Stimulated activated CD8-positive, alpha-beta memory T cell treated with anti-CD3 and anti-CD28 coated beads, Interleukin-15, amount 100 ng/mL, for 48 hours (primary cell): ENCODE data around the gene MAPK8IP1.

Experiments used
- DNase-seq, 2 donors: peaks; one replicate each; pipeline ENCODE4 v3.0.0-alpha.2; 2020; ENCODE audit warnings: low read depth in 2 of 2

The MAPK8IP1 gene

DNA sequence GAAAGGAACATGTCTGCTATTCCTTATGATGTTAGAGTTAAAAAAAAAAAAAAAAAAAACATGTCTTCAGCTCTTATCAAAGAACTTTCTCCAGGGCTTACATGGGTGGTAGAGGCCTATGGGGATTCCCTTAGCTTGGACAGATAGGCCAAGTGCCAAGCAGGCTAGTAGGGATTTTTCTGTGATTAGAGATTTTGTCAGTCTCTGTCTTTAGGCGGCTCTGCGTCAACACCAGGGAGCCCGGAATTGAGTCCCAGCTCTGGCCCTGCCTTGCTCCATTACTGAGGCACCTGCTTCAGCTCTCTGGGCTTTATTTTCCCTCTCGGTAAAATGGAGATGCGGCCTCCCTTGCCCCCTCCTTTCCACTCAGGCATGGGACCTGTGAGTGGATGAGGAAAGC lies 25.1 kb upstream of the MAPK8IP1 start:
- no peak for DNase-seq

DNA sequence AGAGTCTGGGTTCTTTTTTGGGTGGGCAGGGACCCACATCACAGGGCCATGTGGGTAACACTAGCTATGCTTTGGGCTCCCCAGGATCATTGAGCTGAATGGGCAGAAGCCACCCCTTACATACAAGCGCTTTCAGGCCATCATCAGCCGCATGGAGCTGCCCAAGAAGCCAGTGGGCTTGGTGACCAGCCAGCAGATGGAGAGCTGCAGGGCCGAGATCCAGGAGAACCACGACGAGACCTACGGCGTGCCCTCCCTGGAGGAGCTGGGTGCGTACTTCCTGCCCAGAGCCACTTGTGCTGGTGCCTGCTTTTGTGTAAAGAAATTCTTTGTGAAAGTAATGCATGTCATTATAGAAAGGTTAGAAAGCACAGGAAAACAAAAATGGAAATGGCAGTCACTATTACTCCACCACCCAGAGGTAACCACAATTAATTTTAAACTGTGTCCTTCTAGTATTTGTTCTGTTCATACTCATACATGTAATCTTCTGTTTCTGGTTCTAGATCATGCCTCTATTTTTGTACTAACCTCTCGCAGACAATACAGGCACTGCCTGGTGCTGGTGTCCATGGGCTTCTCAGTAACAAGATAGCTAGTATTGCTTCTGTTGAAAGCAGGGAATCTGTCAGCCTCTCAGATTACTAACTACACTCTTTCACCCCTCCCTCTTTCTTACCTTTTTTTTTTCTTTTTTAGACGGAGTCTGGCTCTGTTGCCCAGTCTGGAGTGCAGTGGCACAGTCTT lies 24.5 kb upstream of the MAPK8IP1 start:
- DNase-seq, result no peak

DNA sequence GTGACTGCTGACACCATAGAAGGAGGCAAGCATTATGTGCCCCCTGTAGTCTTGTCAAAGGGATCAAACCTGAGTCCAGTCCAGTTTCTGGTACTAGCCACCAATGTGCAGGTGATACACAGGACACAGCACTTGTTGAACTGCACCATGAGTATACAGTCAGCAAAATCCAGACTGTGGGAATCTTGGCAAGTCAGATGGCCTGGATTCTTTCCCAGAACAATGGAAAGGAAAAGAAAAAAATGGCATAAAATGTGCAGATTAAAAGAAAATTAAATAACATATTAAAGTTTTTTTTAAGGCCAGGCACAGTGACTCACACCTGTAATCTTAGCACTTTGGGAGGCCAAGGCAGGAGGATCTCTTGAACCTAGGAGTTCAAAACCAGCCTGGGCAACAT lies 21.4 kb upstream of the MAPK8IP1 start:
- DNase-seq, result no peak

DNA sequence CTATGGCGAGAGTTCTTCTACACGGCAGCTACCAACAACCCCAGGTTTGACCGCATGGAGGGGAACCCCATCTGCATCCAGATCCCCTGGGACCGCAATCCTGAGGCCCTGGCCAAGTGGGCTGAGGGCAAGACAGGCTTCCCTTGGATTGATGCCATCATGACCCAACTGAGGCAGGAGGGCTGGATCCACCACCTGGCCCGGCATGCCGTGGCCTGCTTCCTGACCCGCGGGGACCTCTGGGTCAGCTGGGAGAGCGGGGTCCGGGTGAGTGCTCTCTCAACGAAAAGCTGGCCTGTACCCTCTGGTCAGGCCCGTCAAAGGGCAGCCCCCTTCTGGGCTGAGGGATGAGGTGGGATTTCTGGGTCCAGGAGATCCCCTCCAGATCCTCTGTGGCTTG lies 15.9 kb upstream of the MAPK8IP1 start:
- no peak for DNase-seq

DNA sequence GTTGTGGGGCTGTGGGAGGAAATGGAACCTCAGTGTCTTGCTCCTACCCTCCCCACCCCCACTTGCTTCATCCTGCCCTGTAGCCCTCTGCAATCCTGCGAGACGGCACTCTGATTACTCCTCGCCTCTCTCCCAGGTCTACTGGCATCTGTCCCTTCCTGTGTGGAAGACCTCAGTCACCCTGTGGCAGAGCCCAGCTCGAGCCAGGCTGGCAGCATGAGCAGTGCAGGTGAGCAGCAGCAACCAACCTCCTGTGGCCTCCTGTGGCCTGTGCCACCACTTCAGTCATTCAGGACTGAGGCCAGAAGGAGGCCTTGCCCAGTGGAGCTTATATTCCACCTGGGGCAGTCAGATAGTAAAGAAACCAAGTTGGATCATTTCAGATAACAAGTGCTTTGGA lies 14.7 kb upstream of the MAPK8IP1 start:
- no peak for DNase-seq

DNA sequence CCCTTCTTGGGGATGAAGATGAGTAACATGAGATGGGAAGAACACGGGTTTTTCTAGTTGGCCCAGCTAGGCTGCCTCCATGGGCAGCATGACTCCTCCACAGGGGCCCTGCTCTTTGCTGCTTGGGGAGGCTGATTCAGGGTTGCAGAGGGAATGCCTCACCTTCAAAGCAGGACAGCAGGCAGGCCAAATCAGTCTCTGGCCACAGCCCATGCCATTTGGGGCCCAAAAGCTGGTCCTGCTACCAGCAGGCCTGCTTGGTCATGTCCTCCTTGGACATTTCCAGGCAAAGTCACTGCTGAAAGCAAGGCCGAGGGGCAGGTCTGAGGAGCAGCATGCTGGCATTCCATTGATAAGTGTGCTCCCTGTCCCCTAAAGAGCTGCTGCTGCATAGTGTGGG lies 13.8 kb upstream of the MAPK8IP1 start:
- no peak for DNase-seq

DNA sequence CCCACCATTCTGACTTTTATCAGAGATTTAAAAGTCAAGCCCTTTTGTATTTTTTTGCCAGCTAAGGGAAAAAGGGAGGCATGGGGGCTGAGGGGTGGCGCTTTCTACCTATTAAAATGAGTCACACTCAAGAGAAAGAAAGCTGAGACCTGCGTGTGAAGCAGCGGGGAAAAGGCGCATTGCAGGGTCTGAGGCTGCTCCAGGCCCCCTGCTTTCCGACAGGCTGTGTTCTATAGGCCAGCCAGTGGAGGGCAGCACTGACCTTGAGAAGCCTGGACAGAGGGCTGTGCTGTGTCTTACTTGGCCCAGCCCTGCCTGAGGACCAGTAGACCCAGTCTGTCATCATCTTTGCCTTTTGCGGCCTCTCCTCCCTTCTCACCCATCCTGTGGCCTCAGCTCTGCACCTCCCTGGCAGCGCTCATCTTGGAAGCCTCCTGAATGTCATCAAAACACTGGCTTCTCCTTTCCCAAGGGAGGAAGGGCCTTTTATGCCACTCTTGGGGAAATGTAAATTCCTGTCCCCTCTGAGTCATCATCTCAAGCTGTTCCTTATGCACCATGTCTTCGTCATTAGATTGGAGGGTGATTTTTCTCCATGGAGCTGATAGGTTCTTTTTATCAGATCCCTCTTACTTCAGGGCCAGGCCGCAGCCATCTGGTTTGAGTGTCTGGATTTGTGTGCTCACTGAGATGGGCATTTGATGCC lies 12.6 kb upstream of the MAPK8IP1 start:
- peak; percentile 10 to 19 for DNase-seq

DNA sequence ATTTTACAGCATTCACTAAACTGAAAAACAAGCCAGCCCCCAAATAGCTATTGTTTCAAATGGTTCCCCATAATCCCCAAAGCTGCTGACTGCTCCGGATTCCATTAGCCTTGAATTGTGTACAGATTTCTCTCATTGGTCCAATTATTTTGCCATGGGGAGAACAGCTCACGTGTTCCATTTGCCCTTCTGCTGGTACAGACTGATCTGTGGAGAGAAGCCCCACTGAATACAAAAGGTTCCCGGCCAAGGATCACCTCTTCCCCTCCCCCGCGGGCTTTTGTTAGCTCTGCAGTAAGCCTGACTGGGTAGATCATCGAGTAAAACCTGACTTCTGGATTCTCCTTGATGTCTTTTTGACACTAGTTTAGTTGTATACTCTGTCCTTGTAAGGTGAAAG lies 9.1 kb upstream of the MAPK8IP1 start:
- DNase-seq, result no peak

DNA sequence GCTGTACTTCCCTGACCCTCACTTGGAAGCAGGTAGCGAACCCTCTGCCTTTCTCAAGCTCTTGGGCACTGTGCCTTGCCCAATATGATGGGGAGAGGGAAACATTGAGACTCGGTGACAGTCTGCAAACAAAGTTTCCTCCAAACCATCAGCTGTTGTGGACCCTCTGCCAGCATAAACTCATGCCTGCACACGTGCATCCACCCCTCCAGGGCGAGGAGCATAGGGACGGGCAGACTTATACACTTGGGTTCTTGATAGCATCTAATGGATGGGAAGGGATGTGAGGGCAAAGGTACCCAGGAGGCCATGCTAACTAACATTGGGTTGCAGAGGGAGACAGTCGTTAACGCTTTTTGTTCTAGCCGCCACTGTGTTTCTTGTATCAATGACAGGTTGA lies 8.2 kb upstream of the MAPK8IP1 start:
- no peak for DNase-seq

DNA sequence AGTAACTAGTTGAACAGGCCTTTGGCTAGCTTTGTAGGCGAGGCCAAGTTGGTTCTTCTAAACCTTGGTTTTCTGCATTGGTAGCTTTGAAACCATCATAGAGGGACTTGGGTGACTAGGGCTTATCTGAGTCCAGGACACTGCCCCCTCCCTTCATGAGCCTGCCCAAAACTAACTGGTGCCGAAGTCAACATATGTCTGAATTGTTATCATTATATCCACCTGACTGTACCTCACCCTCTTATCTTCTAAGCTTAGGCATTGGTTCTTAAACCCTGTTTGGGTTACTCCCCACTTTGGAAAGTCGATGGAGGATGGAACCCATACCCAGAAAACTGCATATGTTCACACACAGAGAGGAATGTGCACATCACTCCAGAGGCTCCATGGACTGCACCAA lies 7.6 kb upstream of the MAPK8IP1 start:
- no peak for DNase-seq

DNA sequence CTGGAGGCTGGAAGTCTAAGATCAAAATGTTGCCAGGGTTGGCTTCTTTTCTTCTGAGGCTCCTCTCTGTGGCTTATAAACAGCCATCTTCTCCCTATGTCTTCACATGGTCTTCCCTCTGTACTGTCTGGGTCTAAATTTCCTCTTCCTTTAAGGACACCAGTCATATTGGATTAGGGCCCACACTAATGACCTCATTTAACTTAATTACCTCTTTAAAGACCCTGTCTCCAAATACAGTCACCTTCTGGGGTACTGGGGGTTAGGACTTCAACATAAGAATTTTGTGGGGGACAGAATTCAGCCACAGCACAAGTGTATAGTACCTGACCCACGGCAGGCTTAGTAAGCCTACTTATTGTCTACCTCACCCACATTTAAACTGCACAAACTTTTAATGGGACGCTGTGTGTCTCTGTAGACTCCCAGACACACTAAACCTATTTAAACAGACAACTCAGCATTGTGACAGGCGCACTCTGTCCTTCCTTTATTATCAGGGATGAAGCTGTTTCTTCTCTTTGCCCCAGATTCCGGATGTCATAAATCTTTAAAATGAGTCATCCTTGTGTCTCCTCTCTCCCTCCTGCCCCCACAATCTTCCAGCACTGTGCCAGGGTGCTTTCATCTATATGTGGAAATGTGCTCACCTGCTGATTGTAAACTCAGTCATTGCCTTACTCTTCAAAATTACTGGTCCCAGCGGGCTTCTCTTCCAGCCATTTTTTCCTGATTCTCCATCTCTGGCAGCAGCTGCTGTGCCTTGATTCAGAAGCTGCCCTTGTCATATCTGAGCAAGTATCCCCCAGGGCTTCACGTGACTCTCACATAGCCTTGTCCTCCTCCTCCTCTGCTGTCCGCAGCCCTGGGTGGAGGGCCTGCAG lies 5.4 kb upstream of the MAPK8IP1 start:
- DNase-seq, result no peak

DNA sequence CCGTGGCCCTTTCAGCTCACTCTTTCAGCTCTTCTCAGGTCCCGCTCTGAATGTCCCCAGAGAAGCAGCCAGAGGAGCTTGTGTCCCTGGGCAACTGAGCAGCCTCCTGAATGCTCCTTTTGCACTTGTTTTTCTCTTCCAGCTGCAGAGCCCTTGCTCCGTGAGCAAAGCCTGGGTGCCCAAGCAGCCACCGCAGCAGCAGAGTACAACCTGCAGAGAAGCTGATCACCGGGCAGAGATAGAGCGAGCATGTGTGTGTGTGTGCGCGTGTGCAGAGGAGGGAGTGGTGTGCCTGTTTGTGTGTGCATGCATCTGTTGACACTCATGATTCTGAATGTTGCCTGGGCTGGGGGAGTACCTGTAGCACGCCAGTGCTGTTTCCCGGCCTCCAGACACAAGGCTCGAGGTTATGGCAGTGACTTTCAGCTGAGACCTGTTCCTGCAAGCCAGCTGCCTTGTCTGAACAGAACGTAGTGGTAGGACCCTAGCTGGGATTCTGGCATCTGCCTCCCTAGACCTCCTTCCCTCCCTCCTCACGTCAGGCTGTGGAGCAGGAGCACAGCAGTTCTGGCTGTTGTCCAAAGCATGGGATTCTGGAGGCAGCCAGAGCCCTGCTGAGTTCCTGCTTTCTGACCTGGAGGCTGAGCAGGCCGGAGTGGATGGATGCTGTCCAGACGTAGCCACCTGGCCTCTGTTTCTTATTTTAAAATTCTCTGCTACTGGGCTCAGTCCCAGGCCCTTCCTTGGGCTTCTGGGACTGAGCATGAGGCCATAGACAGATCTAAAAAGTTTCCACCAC lies 4.5 kb upstream of the MAPK8IP1 start:
- no peak for DNase-seq

DNA sequence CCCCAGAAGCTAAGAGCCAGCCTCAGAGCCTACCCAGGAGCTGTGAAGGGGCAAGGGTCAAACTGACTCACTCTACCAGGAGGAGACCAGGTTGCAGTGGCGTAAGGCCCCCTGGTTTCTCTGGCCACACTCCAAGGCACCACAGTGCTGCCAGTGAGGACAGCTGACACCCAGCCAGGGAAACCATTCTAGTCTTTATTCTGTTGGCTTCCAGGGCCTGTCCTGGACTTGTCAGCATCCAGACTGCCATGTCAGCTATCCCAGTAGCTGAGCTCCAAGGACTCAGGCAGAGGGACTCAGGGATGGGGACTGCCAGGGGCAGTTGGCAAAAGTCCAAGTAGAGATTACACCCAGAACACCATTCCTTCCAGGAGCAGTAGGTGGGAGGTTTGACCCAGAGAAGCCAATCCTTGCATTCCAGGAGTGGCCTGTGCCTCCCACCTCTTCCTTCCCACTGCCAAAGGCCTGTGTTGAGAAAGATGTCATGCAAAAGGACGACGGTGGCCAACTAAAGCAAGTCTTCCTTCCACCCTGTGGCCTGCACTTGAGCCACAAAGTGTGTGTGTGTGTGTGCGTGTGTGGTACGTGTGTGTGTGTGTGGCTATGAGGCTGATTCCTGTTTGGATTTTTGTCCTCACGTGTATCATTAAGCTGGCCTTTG lies 3.6 kb upstream of the MAPK8IP1 start:
- DNase-seq, result no peak

DNA sequence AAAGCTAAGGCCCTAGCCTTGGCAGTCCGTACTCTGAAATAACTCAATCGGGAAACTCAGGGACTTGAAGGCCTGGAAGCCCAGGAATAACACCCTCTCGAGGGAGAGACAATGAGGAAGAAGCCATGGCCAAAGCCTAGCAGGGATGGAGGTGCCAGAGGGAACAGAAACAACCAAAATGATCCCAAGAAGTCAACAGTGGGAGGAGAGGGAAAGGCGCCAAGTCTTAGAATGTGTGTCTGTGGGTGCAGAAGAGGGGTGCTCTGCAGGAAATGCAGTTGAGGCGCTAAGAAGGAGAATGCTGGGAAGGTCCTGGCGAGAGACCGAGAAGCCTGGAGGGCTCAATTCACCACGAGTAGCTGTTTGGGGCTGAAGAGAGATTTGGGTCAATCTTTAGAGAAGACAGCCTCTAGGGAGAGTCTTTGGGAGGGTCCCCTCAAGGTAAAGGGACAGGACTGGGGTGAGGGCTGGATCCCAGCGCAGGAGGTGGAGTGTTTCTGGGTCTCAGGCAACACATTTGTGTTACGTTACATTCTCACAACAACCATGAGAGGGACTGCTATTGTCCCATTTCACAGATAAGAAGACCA lies 760 bp upstream of the MAPK8IP1 start:
- no peak for DNase-seq

DNA sequence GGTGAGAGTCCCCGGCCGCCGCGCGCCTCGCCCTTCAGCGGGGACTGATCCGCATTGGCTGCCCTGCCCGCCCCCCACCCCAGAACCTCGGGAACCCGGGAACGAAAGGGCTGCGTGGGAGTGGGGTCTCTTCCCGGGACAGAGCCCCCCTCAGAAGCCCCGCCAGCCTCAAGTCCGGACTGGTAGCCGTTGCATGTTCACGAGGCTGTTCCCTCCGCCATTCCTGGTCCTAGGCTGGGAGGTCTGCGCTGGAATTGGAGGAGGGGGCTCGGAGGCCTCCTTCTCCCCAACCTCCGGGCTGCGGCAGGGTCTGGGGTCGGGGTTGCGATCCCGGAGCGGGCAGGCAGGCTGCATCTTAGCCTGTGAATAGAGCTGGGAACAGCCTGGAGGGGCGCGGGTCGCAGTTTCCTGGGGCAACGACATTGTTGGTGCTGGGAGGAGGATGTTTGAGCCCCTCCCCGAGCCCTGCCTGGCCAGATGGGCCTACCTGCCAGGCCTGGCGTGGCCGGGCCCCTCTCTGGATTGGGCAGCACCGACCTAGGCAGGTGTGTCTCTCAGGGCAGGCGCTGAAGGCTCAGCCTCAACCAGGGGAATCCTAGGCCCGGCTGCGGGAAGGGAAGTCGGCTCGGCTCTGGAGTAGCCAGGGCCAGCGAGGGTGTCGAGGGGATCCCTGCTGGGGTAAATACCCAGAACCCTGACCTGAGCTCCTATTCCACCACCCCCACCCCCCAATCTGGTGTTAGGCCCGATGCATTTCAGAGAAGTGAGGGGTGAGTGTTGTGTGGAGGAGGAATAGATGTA lies 670 bp downstream of the MAPK8IP1 start:
- no peak for DNase-seq

DNA sequence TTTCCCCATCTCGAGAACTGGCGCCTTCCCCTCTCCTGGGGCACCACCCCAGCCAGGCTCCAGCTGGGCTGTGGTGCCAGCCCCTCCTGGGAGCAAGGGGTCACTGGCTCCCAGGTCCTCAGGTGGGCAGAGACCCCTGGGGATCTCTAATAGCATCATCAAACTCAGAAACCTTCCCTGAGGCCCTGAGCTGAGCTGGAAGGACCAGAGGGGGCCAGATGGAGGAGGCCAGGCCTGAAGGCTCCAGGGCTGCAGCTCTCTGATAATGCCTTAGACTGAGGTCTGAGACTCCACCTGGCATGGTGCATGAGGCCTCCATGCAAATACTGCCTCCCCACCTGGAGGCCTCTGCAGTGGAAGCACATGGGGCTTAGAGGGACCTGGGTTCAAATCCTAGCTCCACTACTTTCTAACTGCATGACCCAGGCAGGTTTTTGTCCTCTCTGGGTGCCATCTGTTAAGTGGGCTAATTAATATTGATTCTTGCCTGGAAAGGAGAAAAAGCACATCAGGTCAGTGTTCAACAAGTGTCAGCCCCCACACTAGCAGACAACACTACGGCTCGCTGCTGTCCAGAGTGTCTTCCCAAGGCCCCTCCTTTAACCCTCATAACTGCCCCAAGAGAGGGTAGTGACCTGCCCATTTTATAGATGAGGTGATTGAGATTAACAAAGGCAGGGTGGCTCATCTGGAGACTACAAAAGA lies 1.5 kb downstream of the MAPK8IP1 start:
- DNase-seq, result no peak

DNA sequence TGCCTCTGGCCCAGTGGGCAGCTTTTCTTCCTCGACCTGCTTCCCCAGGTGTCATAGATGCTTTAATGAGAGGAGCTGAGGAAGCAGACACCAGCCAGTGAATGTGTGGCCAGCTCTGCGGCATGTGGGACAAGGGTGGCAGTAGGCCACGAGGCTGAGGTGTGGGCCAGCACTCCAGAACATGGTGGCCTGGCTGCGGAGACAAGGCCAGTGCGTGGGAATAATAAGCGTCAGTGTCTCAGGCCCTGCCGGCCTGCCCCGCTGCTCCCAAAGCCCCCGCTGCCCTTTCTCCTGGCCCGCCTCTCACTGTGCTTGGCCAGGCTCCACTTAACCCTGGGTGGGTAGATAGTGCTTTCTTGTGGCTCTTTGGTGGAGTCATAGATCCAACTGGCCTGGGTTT lies 2.1 kb downstream of the MAPK8IP1 start:
- DNase-seq, result no peak

DNA sequence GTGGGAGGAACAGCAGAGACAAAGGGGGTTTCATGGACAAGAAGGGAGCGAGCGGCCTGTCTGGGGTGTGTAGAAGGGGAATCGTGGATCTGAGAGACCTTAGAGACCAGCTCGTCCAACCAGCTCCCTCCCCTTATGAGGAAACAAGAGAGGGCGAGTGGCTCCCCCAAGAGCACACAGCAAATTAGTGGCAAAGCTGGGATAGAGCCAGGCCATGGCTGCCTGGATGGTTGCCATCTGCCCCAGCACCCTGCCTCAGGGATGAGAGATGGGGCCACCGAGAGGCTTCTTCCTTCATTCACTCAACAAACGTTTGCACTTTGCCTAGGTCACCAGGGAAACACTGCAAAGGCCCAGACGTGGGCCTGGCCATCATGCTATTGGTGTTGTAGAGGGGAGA lies 4.1 kb downstream of the MAPK8IP1 start:
- no peak for DNase-seq

DNA sequence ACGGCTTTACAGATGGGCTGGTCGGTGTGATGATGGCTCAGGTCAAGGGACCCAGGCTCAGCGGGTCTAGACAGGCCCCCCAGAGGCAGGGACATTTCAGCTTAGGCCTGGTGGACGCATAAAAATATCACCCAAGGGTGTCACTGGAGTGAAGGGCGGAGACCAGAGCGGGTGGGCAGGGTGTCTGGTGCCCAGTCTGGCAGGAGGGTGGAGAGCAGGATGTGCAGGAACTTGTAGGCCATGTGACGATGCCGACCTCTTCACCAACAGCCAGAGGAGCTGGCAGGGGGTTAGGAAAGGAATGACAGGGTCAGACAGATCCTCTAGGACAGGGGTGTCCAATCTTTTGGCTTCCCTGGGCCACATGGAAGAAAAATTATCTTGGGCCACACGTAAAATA lies 4.5 kb downstream of the MAPK8IP1 start:
- DNase-seq, result no peak
